Astrocyte (in vitro differentiated cells and primary cell): ENCODE results near the gene ZNF860. TPM values are rescaled to one million over a fixed set of nuclear protein-coding genes. Genes with fewer than 3 reads are reported as not detected.

ENCODE experiments used
- DNase-seq: peaks from one replicate; pipeline ENCODE4 v3.0.0-alpha.2; 2010; ENCODE audit warnings: low read depth
- FAIRE-seq: peaks from 2 replicates; lab custom pipeline; 2011; peaks lifted over from hg19 to GRCh38; lab: Jason Lieb, UNC
- H2AFZ ChIP-seq: 2 replicates; pipeline ENCODE4 v1.6.0; 2012; ENCODE audit warnings: low read depth, low read length, inconsistent platforms
- H3K27ac ChIP-seq: 2 replicates; pipeline ENCODE4 v1.5.1; 2011; ENCODE audit warnings: low read depth, low read length, inconsistent platforms
- H3K27me3 ChIP-seq: 2 replicates; pipeline ENCODE4 v1.6.0; 2011; ENCODE audit warnings: low read length, inconsistent platforms; ENCODE audit not compliant: insufficient read depth
- H3K36me3 ChIP-seq: 2 replicates; pipeline ENCODE4 v1.5.1; 2011; ENCODE audit warnings: low read length, inconsistent platforms; ENCODE audit not compliant: insufficient read depth
- H3K4me1 ChIP-seq: 2 replicates; pipeline ENCODE4 v1.5.1; 2011; ENCODE audit warnings: low read length, inconsistent platforms; ENCODE audit not compliant: insufficient read depth
- H3K4me2 ChIP-seq: 2 replicates; pipeline ENCODE4 v1.6.0; 2012; ENCODE audit warnings: low read length, inconsistent platforms
- H3K4me3 ChIP-seq: 2 replicates; pipeline ENCODE4 v1.5.1; 2011; ENCODE audit warnings: low read depth, mild to moderate bottlenecking, low read length, inconsistent platforms; ENCODE audit not compliant: insufficient read depth
- H3K79me2 ChIP-seq: 2 replicates; pipeline ENCODE4 v1.6.0; 2012; ENCODE audit warnings: mild to moderate bottlenecking, low read length, inconsistent platforms; ENCODE audit not compliant: insufficient read depth
- H3K9ac ChIP-seq: 2 replicates; pipeline ENCODE4 v1.6.0; 2012; ENCODE audit warnings: mild to moderate bottlenecking, low read length, inconsistent platforms
- H3K9me3 ChIP-seq: 2 replicates; pipeline ENCODE4 v1.5.1; 2012; ENCODE audit warnings: low read depth, mild to moderate bottlenecking, low read length, inconsistent platforms; ENCODE audit not compliant: insufficient read depth
- H4K20me1 ChIP-seq: 2 replicates; pipeline ENCODE4 v1.6.0; 2012; ENCODE audit warnings: low read length, inconsistent platforms; ENCODE audit not compliant: insufficient read depth
- H3K27ac Mint-ChIP-seq: one replicate; pipeline ENCODE4 v1.8.0; 2021; ENCODE audit warnings: mild to moderate bottlenecking, mixed read lengths; ENCODE audit not compliant: unreplicated experiment
- H3K27me3 Mint-ChIP-seq: one replicate; pipeline ENCODE4 v1.8.0; 2021; ENCODE audit warnings: low read depth, mixed read lengths; ENCODE audit not compliant: unreplicated experiment
- H3K36me3 Mint-ChIP-seq: one replicate; pipeline ENCODE4 v1.8.0; 2021; ENCODE audit warnings: low read depth, mixed read lengths; ENCODE audit not compliant: unreplicated experiment
- H3K4me1 Mint-ChIP-seq: one replicate; pipeline ENCODE4 v1.8.0; 2021; ENCODE audit warnings: low read depth, mixed read lengths; ENCODE audit not compliant: unreplicated experiment
- H3K4me3 Mint-ChIP-seq: one replicate; pipeline ENCODE4 v1.8.0; 2021; ENCODE audit warnings: mild to moderate bottlenecking, moderate library complexity, mixed read lengths; ENCODE audit not compliant: unreplicated experiment
- H3K9me3 Mint-ChIP-seq: one replicate; pipeline ENCODE4 v1.8.0; 2021; ENCODE audit warnings: mild to moderate bottlenecking, mixed read lengths; ENCODE audit not compliant: unreplicated experiment
- CTCF ChIP-seq: IDR thresholded peaks from 2 replicates; pipeline ENCODE4 v1.5.1; 2011; ENCODE audit warnings: low read depth, mild to moderate bottlenecking, inconsistent platforms, low read length, moderate library complexity; ENCODE audit not compliant: insufficient read depth
- EZH2 ChIP-seq: IDR thresholded peaks from 2 replicates; pipeline ENCODE4 v1.6.1; 2012; ENCODE audit warnings: mild to moderate bottlenecking, low read length, inconsistent platforms; ENCODE audit not compliant: insufficient read depth
- total RNA-seq: library from RNA; stranded (reverse); gene quantifications from 2 replicates; pipeline ENCODE4 v1.2.1, GENCODE V29; 2021

The ZNF860 gene
- total RNA-seq, 1 donor from 2014 or later, result 3.7 TPM

- no peaks in the 10 kb centered on the region for H4K20me1 ChIP-seq
- peaks cover 16% of the 10 kb centered on the region for H3K4me1 ChIP-seq
- H3K9me3 ChIP-seq, result no peaks in the 10 kb centered on the region
- no peak overlapping the region for H2AFZ ChIP-seq
- H3K36me3 Mint-ChIP-seq, result peaks cover 6% of the 10 kb centered on the region
- H3K4me3 ChIP-seq, result no peak overlapping the region
- peak overlapping the region; percentile 56 for H3K27ac Mint-ChIP-seq
- TF ChIP-seq CTCF (no peak), EZH2 (no peak)
- FAIRE-seq, result no peak
- peaks cover 2% of the 10 kb centered on the region for H3K27me3 ChIP-seq
- no peaks in the 10 kb centered on the region for H3K79me2 ChIP-seq
- peak overlapping the region; percentile 62 for H3K9ac ChIP-seq
- peak overlapping the region; percentile 57 for H3K27ac ChIP-seq
- H3K4me2 ChIP-seq, result peak overlapping the region; percentile 78
- peaks cover 11% of the 10 kb centered on the region for H3K9me3 Mint-ChIP-seq
- peak; percentile 92 for DNase-seq
- peaks cover 15% of the 10 kb centered on the region for H3K4me1 Mint-ChIP-seq
- no peak overlapping the region for H3K4me3 Mint-ChIP-seq
- no peaks in the 10 kb centered on the region for H3K36me3 ChIP-seq
- H3K27me3 Mint-ChIP-seq, result no peaks in the 10 kb centered on the region
Measured at GRCh38 chr3:32002561-32003368, 21.2 kb downstream of the ZNF860 start.

- Histone ChIP-seq H3K27me3 (peaks cover 2% of the 10 kb centered on the region), H3K4me2 (peak overlapping the region; percentile 78), H3K79me2 (no peaks in the 10 kb centered on the region), H3K36me3 (no peaks in the 10 kb centered on the region), H3K4me1 (peaks cover 16% of the 10 kb centered on the region), H3K27ac (peak overlapping the region; percentile 57), H4K20me1 (no peaks in the 10 kb centered on the region), H3K4me3 (no peak overlapping the region), H3K9me3 (no peaks in the 10 kb centered on the region), H2AFZ (no peak overlapping the region), H3K9ac (no peak overlapping the region)
- FAIRE-seq, result no peak
- Mint-ChIP-seq H3K27me3 (no peaks in the 10 kb centered on the region), H3K9me3 (peaks cover 11% of the 10 kb centered on the region), H3K27ac (no peak overlapping the region), H3K4me1 (peaks cover 15% of the 10 kb centered on the region), H3K36me3 (peaks cover 6% of the 10 kb centered on the region), H3K4me3 (no peak overlapping the region)
- no peak for DNase-seq
- TF ChIP-seq EZH2 (no peak), CTCF (no peak)
Measured at GRCh38 chr3:32003380-32003779, 21.8 kb downstream of the ZNF860 start.
